Peyer's patch (tissue), 4 donors: Measurements from ENCODE around the gene GAA. TPM values are rescaled to one million over a fixed set of nuclear protein-coding genes. Genes with fewer than 3 reads are reported as not detected.

Experiments used
- DNase-seq, 3 donors: peaks; one replicate each; pipeline ENCODE4 v3.0.0-alpha.2; 2017 to 2019
- H3K27ac ChIP-seq, 4 donors: fragments of 200-600 bp; sonication (generic); one replicate each; pipeline ENCODE4 v1.5.1; 2016 to 2019
- H3K27me3 ChIP-seq, 2 donors: fragments of 200-600 bp; sonication (generic); one replicate each; pipeline ENCODE4 v1.5.1; 2019
- H3K36me3 ChIP-seq, 3 donors: fragments of 200-600 bp; sonication (generic); one replicate each; pipeline ENCODE4 v1.5.1; 2016 to 2019
- H3K4me1 ChIP-seq, 4 donors: fragments of 200-600 bp; sonication (generic); one replicate each; pipeline ENCODE4 v1.5.1; 2016 to 2019
- H3K4me3 ChIP-seq, 4 donors: fragments of 200-600 bp; sonication (generic); 1 replicate in 3 of 4; 2 replicates in 1 of 4; pipeline ENCODE4 v1.5.1; 2016 to 2019; ENCODE audit warnings: mild to moderate bottlenecking in 1 of 4
- H3K9me3 ChIP-seq, 4 donors: fragments of 200-600 bp; sonication (generic); one replicate each; pipeline ENCODE4 v1.5.1; 2016 to 2019; ENCODE audit warnings: mild to moderate bottlenecking in 1 of 4
- POLR2A ChIP-seq, 2 donors: fragments of 450-650 bp; IDR thresholded peaks; one replicate each; pipeline ENCODE4 v1.5.1; 2017; ENCODE audit warnings: antibody characterized with exemption in 2 of 2, mild to moderate bottlenecking in 2 of 2, moderate library complexity in 2 of 2
- small RNA-seq, 2 donors: library from RNA; depleted of rRNA; stranded (forward); fragments of <200 nt; gene quantifications; one replicate each; pipeline ENCODE3, GENCODE V24; 2016
- total RNA-seq, 4 donors: library from RNA; depleted of rRNA; stranded (reverse); fragments of >200 nt; gene quantifications; one replicate each; pipeline ENCODE4 v1.1.0, GENCODE V29; 2016
- TF ChIP-seq, protein P1 (sequence below), 6 experiments: fragments of 450-650 bp in 4 of 6; fragments of 200-600 bp in 2 of 6; sonication (generic) in 1 of 6; IDR thresholded peaks; one replicate each; pipeline ENCODE4 v1.5.1; 2017 to 2019; ENCODE audit warnings: antibody characterized with exemption in 6 of 6, mild to moderate bottlenecking in 3 of 6, moderate library complexity in 1 of 6

GAA gene
- total RNA-seq, 4 donors from 2014 or later = 33.8 to 88.1 (median 42.3) TPM

DNA sequence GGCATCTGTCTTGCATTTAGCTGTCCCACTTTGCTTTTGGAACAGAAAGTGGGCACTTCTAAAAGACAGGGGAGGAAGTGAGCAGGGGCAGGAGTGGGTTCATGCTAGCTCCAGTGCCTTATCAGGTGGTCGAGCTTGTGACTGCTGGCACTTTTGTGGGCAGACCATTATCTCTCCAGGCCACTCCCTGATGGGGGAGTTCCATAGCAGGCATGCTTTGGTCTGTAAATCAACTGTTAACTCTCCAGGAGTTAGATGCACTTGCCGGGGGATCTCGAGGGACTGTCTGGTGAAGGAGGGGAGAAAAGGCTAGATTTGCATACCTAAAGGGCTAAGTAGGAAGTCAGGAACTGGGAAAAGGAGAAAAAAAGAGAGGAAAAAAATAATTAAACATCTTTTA, 59.2 kb downstream of the GAA start:
- no peak for DNase-seq
- no peak for TF ChIP-seq POLR2A (IDR thresholded peaks at IDR 0.05)
- TF ChIP-seq, protein P1, sequence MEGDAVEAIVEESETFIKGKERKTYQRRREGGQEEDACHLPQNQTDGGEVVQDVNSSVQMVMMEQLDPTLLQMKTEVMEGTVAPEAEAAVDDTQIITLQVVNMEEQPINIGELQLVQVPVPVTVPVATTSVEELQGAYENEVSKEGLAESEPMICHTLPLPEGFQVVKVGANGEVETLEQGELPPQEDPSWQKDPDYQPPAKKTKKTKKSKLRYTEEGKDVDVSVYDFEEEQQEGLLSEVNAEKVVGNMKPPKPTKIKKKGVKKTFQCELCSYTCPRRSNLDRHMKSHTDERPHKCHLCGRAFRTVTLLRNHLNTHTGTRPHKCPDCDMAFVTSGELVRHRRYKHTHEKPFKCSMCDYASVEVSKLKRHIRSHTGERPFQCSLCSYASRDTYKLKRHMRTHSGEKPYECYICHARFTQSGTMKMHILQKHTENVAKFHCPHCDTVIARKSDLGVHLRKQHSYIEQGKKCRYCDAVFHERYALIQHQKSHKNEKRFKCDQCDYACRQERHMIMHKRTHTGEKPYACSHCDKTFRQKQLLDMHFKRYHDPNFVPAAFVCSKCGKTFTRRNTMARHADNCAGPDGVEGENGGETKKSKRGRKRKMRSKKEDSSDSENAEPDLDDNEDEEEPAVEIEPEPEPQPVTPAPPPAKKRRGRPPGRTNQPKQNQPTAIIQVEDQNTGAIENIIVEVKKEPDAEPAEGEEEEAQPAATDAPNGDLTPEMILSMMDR (IDR thresholded peaks at IDR 0.05) = no peak
- Histone ChIP-seq H3K27ac (no peak overlapping the region), H3K9me3 (peaks cover 0 to 3% (median 0%) of the 10 kb centered on the region in 4 donors), H3K4me1 (no peaks in the 10 kb centered on the region), H3K27me3 (no peaks in the 10 kb centered on the region), H3K36me3 (no peaks in the 10 kb centered on the region), H3K4me3 (no peak overlapping the region)

DNA sequence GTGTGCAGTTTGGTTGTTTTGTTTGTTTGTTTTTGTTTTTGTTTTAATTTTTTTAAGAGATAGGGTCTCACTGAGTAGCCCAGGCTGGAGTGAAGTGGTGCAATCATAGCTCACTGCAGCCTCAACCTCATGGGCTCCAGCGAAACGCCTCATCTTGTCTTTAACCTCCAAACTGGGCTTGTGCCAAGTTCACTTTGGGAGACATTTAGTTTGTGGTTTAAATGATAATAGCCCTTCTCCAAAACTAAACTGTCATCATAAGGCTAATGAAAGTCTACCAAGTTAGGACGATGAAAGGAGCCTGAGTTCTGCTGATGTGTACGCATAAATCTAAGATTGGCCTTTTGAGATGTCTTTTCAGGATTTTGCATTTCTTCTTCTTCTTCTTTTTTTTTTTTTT, 62.0 kb downstream of the GAA start:
- no peak for DNase-seq
- no peak overlapping the region for H3K4me3 ChIP-seq
- H3K4me1 ChIP-seq = no peaks in the 10 kb centered on the region
- no peak for TF ChIP-seq POLR2A (IDR thresholded peaks at IDR 0.05)
- TF ChIP-seq, protein P1 (IDR thresholded peaks at IDR 0.05) = no peak
- no peaks in the 10 kb centered on the region for H3K36me3 ChIP-seq
- H3K27ac ChIP-seq = no peak overlapping the region
- H3K27me3 ChIP-seq = no peaks in the 10 kb centered on the region
- H3K9me3 ChIP-seq = no peaks in the 10 kb centered on the region

DNA sequence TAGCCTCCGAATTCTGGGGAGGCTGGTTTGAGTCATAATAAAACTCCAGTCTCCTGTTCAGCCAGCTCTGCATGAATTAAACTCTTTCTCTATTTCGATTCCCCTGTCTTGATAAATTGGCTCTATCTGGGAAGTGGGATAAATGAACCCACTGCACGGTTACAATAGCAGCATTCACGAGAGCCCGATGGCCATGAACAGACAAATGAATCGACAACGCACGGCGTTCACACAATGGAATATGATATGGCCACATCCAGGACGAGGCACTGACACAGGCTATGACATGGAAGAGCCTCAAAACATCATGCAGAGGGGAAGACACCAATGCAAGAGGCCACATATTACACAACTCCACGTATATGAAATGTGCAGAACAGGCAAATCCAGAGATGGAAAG, 62.8 kb downstream of the GAA start:
- H3K9me3 ChIP-seq = no peaks in the 10 kb centered on the region
- no peak for DNase-seq

DNA sequence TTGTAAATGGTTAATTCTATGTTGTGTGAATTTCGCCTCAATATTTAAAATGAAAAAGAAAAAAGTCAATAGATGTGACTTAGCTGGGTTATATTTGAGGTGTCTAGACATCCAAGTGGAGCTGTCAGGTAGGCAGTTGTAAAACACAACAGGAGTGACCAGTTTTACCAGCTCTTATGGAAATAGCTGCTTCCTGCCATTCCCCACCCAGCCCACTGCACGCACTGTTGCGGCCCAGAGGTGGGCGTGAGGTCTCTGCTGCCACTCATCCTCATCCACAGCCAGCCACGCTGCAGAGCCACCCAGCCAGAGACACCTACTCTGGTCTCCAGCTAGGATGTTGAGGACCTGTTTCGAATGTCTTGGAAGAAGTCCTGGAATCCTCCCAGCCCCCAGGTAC, 65.1 kb downstream of the GAA start:
- Histone ChIP-seq H3K27me3 (no peaks in the 10 kb centered on the region), H3K27ac (no peak overlapping the region), H3K4me1 (no peaks in the 10 kb centered on the region), H3K36me3 (no peaks in the 10 kb centered on the region), H3K9me3 (no peaks in the 10 kb centered on the region), H3K4me3 (no peak overlapping the region)
- TF ChIP-seq POLR2A (IDR thresholded peaks at IDR 0.05) = no peak
- DNase-seq = no peak

More for the DNA sequence above, 62.8 kb downstream of the GAA start:
- H3K27ac ChIP-seq = no peak overlapping the region
- no peak overlapping the region for H3K4me3 ChIP-seq
- TF ChIP-seq POLR2A (IDR thresholded peaks at IDR 0.05) = no peak
- TF ChIP-seq, protein P1 (IDR thresholded peaks at IDR 0.05) = no peak
- H3K36me3 ChIP-seq = no peaks in the 10 kb centered on the region
- H3K27me3 ChIP-seq = no peaks in the 10 kb centered on the region
- H3K4me1 ChIP-seq = no peaks in the 10 kb centered on the region

DNA sequence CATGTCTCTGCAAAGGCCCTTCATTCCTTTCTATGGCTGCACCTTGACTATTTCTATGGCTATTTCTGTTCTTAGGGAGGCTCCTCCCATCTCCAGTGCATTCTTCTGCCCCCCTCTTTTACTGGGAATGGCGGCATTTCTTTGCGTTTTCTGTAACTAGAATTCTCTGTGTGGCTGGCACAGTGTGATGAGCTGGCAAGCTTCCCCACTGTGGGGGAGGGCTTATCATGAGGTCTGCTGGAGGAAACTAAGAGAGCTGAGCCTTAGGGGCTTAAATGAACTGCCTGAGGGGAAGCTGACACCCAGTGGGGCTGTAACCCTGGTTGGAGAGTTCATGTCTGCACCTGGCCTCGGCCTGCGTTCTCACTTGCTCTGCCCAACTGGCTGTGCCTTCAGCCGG, 67.0 kb downstream of the GAA start:
- no peak overlapping the region for H3K27ac ChIP-seq
- DNase-seq = no peak
- no peaks in the 10 kb centered on the region for H3K36me3 ChIP-seq
- no peaks in the 10 kb centered on the region for H3K27me3 ChIP-seq
- no peaks in the 10 kb centered on the region for H3K4me1 ChIP-seq
- H3K4me3 ChIP-seq = no peak overlapping the region
- H3K9me3 ChIP-seq = no peaks in the 10 kb centered on the region
- TF ChIP-seq, protein P1 (IDR thresholded peaks at IDR 0.05) = no peak
- TF ChIP-seq POLR2A (IDR thresholded peaks at IDR 0.05) = no peak

DNA sequence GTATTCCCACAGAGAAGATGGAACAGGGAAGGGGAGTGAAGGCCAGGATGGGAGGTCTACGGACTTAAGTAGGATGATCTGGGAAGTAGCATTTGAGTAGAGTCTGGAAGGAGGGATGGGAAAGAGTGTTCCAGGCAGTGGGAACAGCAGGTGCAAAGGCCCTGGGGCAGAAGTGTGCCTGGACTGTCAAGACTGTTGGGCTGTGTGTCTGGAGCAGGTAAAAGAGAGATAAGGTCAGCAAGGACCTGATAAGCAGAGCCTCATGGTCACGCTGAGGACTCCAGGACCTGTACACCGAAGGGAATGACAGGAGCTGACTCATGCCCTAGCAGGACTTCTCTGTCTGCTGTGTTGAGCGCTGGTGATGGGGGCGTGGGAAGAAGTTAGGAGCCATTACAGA, 67.7 kb downstream of the GAA start:
- DNase-seq = no peak
- TF ChIP-seq POLR2A (IDR thresholded peaks at IDR 0.05) = no peak
- TF ChIP-seq, protein P1 (IDR thresholded peaks at IDR 0.05) = no peak

More for the DNA sequence above, 67.7 kb downstream of the GAA start:
- Histone ChIP-seq H3K36me3 (no peaks in the 10 kb centered on the region), H3K27ac (no peak overlapping the region), H3K4me1 (no peaks in the 10 kb centered on the region), H3K9me3 (no peaks in the 10 kb centered on the region), H3K4me3 (no peak overlapping the region), H3K27me3 (no peaks in the 10 kb centered on the region)

Small RNAs within 50 kb of the gene (small RNA-seq; reads per million reads assigned to genes)
- gene AC087741.2 (0 reads per million in 2 donors), gene MIR1268B (0 reads per million in 2 donors)

Other genes starting within 250 kb of the GAA start
- 10 to 100 TPM; 11.9 to 29.7 (median 22.2) TPM for gene TBC1D16, start 65.7 kb upstream of the GAA start, total RNA-seq
- gene CCDC40, start 64.9 kb upstream of the GAA start, total RNA-seq = 10 to 100 TPM in 2 of 4 donors, 1 to 10 TPM in 2; 2.8 to 54.5 (median 7.8) TPM
- 10 to 100 TPM; 29.0 to 66.8 (median 46.1) TPM for gene EIF4A3, start 45.5 kb downstream of the GAA start, total RNA-seq
- gene CARD14, start 68.4 kb downstream of the GAA start, total RNA-seq = 1 to 10 TPM in 3 of 4 donors, under 1 TPM in 1; 0.94 to 5.4 (median 2.6) TPM
- 100 to 1,000 TPM in 1 of 4 donors, 10 to 100 TPM in 3; 37.8 to 114 (median 60.6) TPM for gene SGSH, start 118.8 kb downstream of the GAA start, total RNA-seq
- 10 to 100 TPM; 28.1 to 42.9 (median 33.1) TPM for gene SLC26A11, start 118.8 kb downstream of the GAA start, total RNA-seq
- gene RNF213, start 159.3 kb downstream of the GAA start, total RNA-seq = 100 to 1,000 TPM; 187 to 404 (median 293) TPM